Ishikawa (cell line): ENCODE results near the gene FPGS.

Experiments
- CEBPB ChIP-seq: IDR thresholded peaks from 2 replicates; pipeline ENCODE4 v1.6.1; 2012
- CREB1 ChIP-seq: IDR thresholded peaks from 2 replicates; pipeline ENCODE4 v1.6.1; 2012; ENCODE audit warnings: low read depth
- EGR1 ChIP-seq: IDR thresholded peaks from 2 replicates; pipeline ENCODE4 v1.6.1; 2012
- EP300 ChIP-seq: IDR thresholded peaks from 2 replicates; pipeline ENCODE4 v1.6.1; 2012; ENCODE audit warnings: borderline replicate concordance
- FOXM1 ChIP-seq: IDR thresholded peaks from 2 replicates; pipeline ENCODE4 v1.6.1; 2012; ENCODE audit warnings: low read depth, borderline replicate concordance
- MAX ChIP-seq: IDR thresholded peaks from 2 replicates; pipeline ENCODE4 v1.6.1; 2012
- NFIC ChIP-seq: IDR thresholded peaks from 2 replicates; pipeline ENCODE4 v1.6.1; 2012
- RAD21 ChIP-seq: IDR thresholded peaks from 2 replicates; pipeline ENCODE4 v1.6.1; 2012; ENCODE audit warnings: low read depth
- TAF1 ChIP-seq: IDR thresholded peaks from 2 replicates; pipeline ENCODE4 v1.6.1; 2012; ENCODE audit warnings: low read depth, mild to moderate bottlenecking
- TCF12 ChIP-seq: IDR thresholded peaks from 2 replicates; pipeline ENCODE4 v1.6.1; 2012; ENCODE audit warnings: low read depth
- TEAD4 ChIP-seq: IDR thresholded peaks from 2 replicates; pipeline ENCODE4 v1.6.1; 2012
- USF1 ChIP-seq: IDR thresholded peaks from 2 replicates; pipeline ENCODE4 v1.6.1; 2012
- YY1 ChIP-seq: IDR thresholded peaks from 2 replicates; pipeline ENCODE4 v1.6.1; 2012; ENCODE audit warnings: low read depth
- ZBTB7A ChIP-seq: IDR thresholded peaks from 2 replicates; pipeline ENCODE4 v1.6.1; 2012; ENCODE audit warnings: low read depth
- TF ChIP-seq, protein P1 (sequence below): IDR thresholded peaks from 2 replicates; pipeline ENCODE4 v1.6.1; 2012; ENCODE audit warnings: low read depth, mild to moderate bottlenecking

The FPGS gene

GRCh38 chr9:127854184-127854806 lies 51.6 kb downstream of the FPGS start, which contains the start of gene ENG:
Gene ENG (minus strand): TSS chr9:127854658. CDS start chr9:127854355, 303 bp downstream.
- no peak for TF ChIP-seq NFIC
- TF ChIP-seq FOXM1, result no peak
- no peak for TF ChIP-seq CEBPB
- TF ChIP-seq RAD21, result no peak
- no peak for TF ChIP-seq MAX
- TF ChIP-seq EGR1, result no peak
- TF ChIP-seq, protein P1, sequence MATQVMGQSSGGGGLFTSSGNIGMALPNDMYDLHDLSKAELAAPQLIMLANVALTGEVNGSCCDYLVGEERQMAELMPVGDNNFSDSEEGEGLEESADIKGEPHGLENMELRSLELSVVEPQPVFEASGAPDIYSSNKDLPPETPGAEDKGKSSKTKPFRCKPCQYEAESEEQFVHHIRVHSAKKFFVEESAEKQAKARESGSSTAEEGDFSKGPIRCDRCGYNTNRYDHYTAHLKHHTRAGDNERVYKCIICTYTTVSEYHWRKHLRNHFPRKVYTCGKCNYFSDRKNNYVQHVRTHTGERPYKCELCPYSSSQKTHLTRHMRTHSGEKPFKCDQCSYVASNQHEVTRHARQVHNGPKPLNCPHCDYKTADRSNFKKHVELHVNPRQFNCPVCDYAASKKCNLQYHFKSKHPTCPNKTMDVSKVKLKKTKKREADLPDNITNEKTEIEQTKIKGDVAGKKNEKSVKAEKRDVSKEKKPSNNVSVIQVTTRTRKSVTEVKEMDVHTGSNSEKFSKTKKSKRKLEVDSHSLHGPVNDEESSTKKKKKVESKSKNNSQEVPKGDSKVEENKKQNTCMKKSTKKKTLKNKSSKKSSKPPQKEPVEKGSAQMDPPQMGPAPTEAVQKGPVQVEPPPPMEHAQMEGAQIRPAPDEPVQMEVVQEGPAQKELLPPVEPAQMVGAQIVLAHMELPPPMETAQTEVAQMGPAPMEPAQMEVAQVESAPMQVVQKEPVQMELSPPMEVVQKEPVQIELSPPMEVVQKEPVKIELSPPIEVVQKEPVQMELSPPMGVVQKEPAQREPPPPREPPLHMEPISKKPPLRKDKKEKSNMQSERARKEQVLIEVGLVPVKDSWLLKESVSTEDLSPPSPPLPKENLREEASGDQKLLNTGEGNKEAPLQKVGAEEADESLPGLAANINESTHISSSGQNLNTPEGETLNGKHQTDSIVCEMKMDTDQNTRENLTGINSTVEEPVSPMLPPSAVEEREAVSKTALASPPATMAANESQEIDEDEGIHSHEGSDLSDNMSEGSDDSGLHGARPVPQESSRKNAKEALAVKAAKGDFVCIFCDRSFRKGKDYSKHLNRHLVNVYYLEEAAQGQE, result no peak
- no peak for TF ChIP-seq TCF12
- no peak for TF ChIP-seq EP300
- TF ChIP-seq USF1, result no peak
- TF ChIP-seq TEAD4, result no peak

GRCh38 chr9:127854960-127855359 lies 52.3 kb downstream of the FPGS start:
- TF ChIP-seq TCF12 (no peak), YY1 (no peak), ZBTB7A (no peak)

DNA sequence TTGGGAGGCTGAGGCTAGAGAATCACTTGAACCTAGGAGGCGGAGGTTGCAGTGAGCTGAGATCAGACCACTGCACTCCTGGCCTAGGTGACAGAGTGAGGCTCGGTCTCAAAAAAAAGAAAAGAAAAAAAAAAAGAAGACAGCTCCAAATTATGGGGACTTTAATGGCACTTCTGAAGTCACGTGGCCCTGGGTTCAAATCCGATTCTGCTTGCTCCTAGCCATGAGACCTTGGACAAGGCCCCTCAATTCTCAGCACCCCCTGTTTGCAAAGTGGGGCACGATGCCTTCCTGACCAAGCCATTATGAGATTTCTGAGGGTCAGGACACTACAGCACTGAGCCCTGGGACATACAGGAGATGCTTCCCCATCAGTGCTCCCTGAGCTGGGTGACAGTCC lies 52.8 kb downstream of the FPGS start:
- TF ChIP-seq USF1 (no peak), TCF12 (no peak), RAD21 (no peak)

DNA sequence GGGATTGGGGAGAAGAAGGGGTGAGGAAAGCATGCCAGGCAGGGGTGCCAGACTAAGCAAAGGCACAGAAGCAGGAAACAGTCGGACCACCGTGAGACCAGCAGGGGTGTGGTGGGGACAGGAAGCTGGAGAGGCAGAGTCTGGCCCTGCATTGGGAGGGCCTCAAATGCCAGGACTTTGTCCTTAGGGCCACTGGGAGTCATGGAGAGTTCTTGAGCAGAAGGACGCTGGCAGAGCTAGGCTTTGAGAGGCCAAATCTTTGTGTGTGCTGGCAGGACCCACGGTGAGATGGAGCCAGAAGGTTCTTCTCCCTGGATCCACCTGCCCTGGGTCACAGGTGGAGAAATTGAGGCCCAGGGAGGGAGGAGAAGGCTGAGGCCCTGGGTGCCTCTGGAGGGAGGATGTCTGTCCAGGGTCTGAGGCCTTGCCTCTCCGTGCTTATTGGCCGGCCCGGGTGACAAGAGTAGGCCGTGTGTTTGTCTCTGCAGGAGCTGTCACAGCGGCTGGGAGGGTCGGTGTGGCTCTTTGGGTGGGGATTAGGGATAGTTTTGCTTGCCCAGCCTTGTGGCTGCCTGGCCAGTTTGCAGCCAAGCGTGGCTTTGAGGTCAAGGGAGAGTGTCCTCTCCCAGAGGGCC lies 53.5 kb downstream of the FPGS start:
- TF ChIP-seq USF1, result no peak
- no peak for TF ChIP-seq TAF1
- TF ChIP-seq CREB1, result no peak
- no peak for TF ChIP-seq FOXM1
- no peak for TF ChIP-seq ZBTB7A
- TF ChIP-seq MAX, result no peak
- TF ChIP-seq TEAD4, result no peak
- TF ChIP-seq RAD21, result no peak
- TF ChIP-seq, protein P1, result no peak
- TF ChIP-seq TCF12, result no peak
- no peak for TF ChIP-seq NFIC
- no peak for TF ChIP-seq CEBPB

GRCh38 chr9:127856729-127857116 lies 54.0 kb downstream of the FPGS start:
- TF ChIP-seq TAF1 (no peak), NFIC (no peak), YY1 (no peak), MAX (no peak), CEBPB (no peak), CREB1 (no peak), TCF12 (no peak)

DNA sequence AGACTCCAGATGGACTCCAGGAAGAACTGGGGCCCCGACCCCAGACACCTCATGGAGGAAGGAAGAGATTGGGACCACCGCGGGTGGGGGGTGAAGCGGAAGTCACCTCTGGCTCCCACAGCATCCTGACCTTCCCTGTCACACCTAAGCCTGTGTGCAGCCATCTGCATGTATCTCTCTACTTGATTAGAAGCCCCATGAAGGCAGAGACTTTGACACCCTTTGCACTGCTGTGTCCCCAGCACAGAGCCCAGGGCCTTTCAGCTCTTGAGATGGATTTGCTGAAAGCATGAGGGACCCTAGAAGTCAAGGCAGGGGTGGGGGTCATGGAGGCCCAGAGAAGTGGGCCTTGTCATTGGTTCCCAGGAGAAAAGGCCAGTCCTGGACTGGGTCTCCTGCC lies 54.6 kb downstream of the FPGS start:
- TF ChIP-seq EGR1 (no peak), ZBTB7A (no peak)
